Measurements from ENCODE around the gene ASTN2.

DNA sequence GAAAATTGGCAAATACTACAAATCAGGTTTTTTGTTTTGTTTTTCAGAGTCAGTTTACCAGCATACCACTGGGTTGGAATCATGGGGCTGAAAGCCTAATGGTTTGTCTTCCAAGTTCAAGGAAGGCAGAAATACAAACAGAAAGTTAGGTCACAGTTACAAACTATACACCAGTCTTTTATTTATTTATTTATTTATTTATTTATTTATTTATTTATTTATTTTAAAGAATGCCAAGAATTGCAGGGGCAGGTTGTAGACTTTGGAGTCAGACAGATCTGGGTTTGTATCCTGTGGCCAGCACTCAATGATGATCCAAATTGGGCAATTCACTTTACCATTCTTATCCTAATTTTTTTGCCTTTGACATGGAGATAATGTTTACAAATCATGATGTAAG, 353.9 kb downstream of the ASTN2 start:
- TF ChIP-seq, protein P1, sequence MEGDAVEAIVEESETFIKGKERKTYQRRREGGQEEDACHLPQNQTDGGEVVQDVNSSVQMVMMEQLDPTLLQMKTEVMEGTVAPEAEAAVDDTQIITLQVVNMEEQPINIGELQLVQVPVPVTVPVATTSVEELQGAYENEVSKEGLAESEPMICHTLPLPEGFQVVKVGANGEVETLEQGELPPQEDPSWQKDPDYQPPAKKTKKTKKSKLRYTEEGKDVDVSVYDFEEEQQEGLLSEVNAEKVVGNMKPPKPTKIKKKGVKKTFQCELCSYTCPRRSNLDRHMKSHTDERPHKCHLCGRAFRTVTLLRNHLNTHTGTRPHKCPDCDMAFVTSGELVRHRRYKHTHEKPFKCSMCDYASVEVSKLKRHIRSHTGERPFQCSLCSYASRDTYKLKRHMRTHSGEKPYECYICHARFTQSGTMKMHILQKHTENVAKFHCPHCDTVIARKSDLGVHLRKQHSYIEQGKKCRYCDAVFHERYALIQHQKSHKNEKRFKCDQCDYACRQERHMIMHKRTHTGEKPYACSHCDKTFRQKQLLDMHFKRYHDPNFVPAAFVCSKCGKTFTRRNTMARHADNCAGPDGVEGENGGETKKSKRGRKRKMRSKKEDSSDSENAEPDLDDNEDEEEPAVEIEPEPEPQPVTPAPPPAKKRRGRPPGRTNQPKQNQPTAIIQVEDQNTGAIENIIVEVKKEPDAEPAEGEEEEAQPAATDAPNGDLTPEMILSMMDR (conservative IDR thresholded peaks at IDR 0.05 in 1 of 2, IDR thresholded peaks at IDR 0.05 in 1 of 2; ENCODE audit: extremely low read depth in 1 of 2, insufficient read depth in 1 of 2, low read depth in 1 of 2, low read length in 2 of 2): no peak
- TF ChIP-seq EZH2 (IDR thresholded peaks at IDR 0.05; ENCODE audit: borderline replicate concordance, low read length): no peak
